NCI-H2081 (cell line): Measurements from ENCODE around the gene ABCB6.

Source experiments
- DNase-seq, 2 experiments: peaks; one replicate each; lab custom pipeline; 2025; lab: John Stamatoyannopoulos, UW

The ABCB6 gene

GRCh38 chr2:219168932-219169331, 49.8 kb downstream of the ABCB6 start:
- no peak for DNase-seq

- DNase-seq: no peak
Measured at GRCh38 chr2:219168526-219168925, 50.2 kb downstream of the ABCB6 start.

- DNase-seq: no peak
Measured at GRCh38 chr2:219167997-219168396, 50.8 kb downstream of the ABCB6 start.

GRCh38 chr2:219165058-219165911, 53.5 kb downstream of the ABCB6 start:
- DNase-seq: no peak

GRCh38 chr2:219163156-219163555, 55.6 kb downstream of the ABCB6 start:
- DNase-seq: no peak

GRCh38 chr2:219161097-219161496, 57.7 kb downstream of the ABCB6 start:
- DNase-seq: no peak

- DNase-seq: peak; percentile 81 to 82
Measured at GRCh38 chr2:219160186-219161017, 58.4 kb downstream of the ABCB6 start, which contains the start of gene NHEJ1. Gene NHEJ1 (minus strand): TSS chr2:219160815. CDS start chr2:219158362, 2,453 bp downstream.
